ENCODE measurements around the gene LDB2.

LDB2 gene

GRCh38 chr4:16687011-16687410, 211.4 kb downstream of the LDB2 start:
- Histone ChIP-seq H3K4me1 (ENCODE audit: control insufficient read depth, insufficient read depth, low read length) (no peaks in the 10 kb centered on the region), H3K4me3 (ENCODE audit: low read depth, low read length) (no peak overlapping the region), H3K36me3 (ENCODE audit: control insufficient read depth, insufficient read depth, low read length) (no peaks in the 10 kb centered on the region), H3K9me3 (ENCODE audit: control insufficient read depth, insufficient read depth, low read length) (no peaks in the 10 kb centered on the region), H3K9ac (ENCODE audit: low read depth, low read length) (no peak overlapping the region), H3K27me3 (ENCODE audit: control insufficient read depth, insufficient read depth, low read length) (no peaks in the 10 kb centered on the region)

DNA sequence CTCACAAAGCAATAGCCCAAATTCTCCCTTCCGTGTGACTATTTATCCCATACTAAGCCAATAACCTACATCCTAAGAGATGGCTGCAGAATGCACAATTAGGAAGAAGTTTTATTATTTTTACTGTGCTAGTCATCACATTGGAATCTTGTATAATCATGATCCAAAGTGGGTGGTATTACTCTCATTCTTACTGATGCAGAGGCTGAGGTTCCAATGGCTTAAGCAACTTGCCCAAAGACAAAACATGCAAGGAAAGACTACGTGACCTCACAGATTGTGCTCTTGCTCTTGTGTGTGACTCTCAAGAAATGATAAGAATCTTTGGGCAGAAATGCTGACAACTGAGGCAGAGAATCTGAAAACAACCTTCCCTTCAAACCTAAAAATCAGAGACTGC, 212.2 kb downstream of the LDB2 start:
- Histone ChIP-seq H3K4me1 (ENCODE audit: control insufficient read depth, insufficient read depth, low read length) (no peaks in the 10 kb centered on the region), H3K9me3 (ENCODE audit: control insufficient read depth, insufficient read depth, low read length) (no peaks in the 10 kb centered on the region), H3K4me3 (ENCODE audit: low read depth, low read length) (no peak overlapping the region), H3K36me3 (ENCODE audit: control insufficient read depth, insufficient read depth, low read length) (no peaks in the 10 kb centered on the region), H3K27me3 (ENCODE audit: control insufficient read depth, insufficient read depth, low read length) (no peaks in the 10 kb centered on the region), H3K9ac (ENCODE audit: low read depth, low read length) (no peak overlapping the region)

DNA sequence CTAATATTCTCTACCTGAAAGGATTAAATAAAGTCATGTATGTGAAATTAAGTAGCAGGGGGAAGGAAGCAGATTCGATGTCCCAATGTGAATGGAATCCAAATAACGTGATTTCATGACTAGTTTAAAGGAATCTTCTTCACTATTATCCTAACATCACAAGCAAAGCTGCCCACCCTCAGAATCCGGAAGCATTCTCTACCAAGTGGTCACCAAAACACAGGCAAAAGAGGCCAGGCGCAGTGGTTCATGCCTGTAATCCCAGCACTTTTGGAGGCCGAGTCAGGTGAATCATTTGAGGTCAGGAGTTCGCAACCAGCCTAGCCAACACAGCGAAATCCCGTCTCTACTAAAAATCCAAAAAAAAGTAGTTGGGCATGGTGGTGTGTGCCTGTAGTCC, 212.9 kb downstream of the LDB2 start:
- Histone ChIP-seq H3K36me3 (ENCODE audit: control insufficient read depth, insufficient read depth, low read length) (no peaks in the 10 kb centered on the region), H3K4me1 (ENCODE audit: control insufficient read depth, insufficient read depth, low read length) (no peaks in the 10 kb centered on the region)

GRCh38 chr4:16684935-16685334, 213.5 kb downstream of the LDB2 start:
- H3K4me1 ChIP-seq (ENCODE audit: control insufficient read depth, insufficient read depth, low read length), result no peaks in the 10 kb centered on the region
- no peak overlapping the region for H3K9ac ChIP-seq (ENCODE audit: low read depth, low read length)
- no peak overlapping the region for H3K4me3 ChIP-seq (ENCODE audit: low read depth, low read length)
- H3K36me3 ChIP-seq (ENCODE audit: control insufficient read depth, insufficient read depth, low read length), result no peaks in the 10 kb centered on the region
- H3K27me3 ChIP-seq (ENCODE audit: control insufficient read depth, insufficient read depth, low read length), result no peaks in the 10 kb centered on the region
- no peaks in the 10 kb centered on the region for H3K9me3 ChIP-seq (ENCODE audit: control insufficient read depth, insufficient read depth, low read length)

More for the DNA sequence above, 212.9 kb downstream of the LDB2 start:
- H3K4me3 ChIP-seq (ENCODE audit: low read depth, low read length), result no peak overlapping the region
- H3K9me3 ChIP-seq (ENCODE audit: control insufficient read depth, insufficient read depth, low read length), result no peaks in the 10 kb centered on the region
- H3K9ac ChIP-seq (ENCODE audit: low read depth, low read length), result no peak overlapping the region
- H3K27me3 ChIP-seq (ENCODE audit: control insufficient read depth, insufficient read depth, low read length), result no peaks in the 10 kb centered on the region

DNA sequence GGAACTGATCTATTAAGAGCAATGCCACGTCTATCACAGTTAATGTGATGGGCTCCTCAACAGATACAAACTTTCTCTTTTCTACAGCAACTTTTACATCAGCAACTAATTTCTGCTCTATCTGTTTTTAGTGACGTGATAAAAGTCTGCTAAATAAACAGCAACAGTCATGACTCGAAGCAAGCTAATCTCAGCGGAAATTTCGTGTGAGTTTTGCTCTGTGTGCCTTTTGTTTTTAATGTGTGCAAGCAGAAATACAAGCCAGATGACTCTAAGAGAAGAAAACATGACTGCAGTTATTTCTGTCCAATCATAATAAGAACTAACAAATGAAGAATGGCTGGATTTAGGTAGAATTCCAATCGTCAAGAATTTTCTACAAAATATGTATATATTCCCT, 214.3 kb downstream of the LDB2 start:
- no peak overlapping the region for H3K9ac ChIP-seq (ENCODE audit: low read depth, low read length)
- H3K4me1 ChIP-seq (ENCODE audit: control insufficient read depth, insufficient read depth, low read length), result no peaks in the 10 kb centered on the region
- no peak overlapping the region for H3K4me3 ChIP-seq (ENCODE audit: low read depth, low read length)
- H3K36me3 ChIP-seq (ENCODE audit: control insufficient read depth, insufficient read depth, low read length), result no peaks in the 10 kb centered on the region
- no peaks in the 10 kb centered on the region for H3K9me3 ChIP-seq (ENCODE audit: control insufficient read depth, insufficient read depth, low read length)
- no peaks in the 10 kb centered on the region for H3K27me3 ChIP-seq (ENCODE audit: control insufficient read depth, insufficient read depth, low read length)

GRCh38 chr4:16682975-16683374, 215.5 kb downstream of the LDB2 start:
- no peaks in the 10 kb centered on the region for H3K4me1 ChIP-seq (ENCODE audit: control insufficient read depth, insufficient read depth, low read length)
- H3K36me3 ChIP-seq (ENCODE audit: control insufficient read depth, insufficient read depth, low read length), result no peaks in the 10 kb centered on the region
- H3K9ac ChIP-seq (ENCODE audit: low read depth, low read length), result no peak overlapping the region
- H3K9me3 ChIP-seq (ENCODE audit: control insufficient read depth, insufficient read depth, low read length), result no peaks in the 10 kb centered on the region
- H3K4me3 ChIP-seq (ENCODE audit: low read depth, low read length), result no peak overlapping the region
- H3K27me3 ChIP-seq (ENCODE audit: control insufficient read depth, insufficient read depth, low read length), result no peaks in the 10 kb centered on the region

- Histone ChIP-seq H3K4me3 (ENCODE audit: low read depth, low read length) (no peak overlapping the region), H3K27me3 (ENCODE audit: control insufficient read depth, insufficient read depth, low read length) (no peaks in the 10 kb centered on the region), H3K9ac (ENCODE audit: low read depth, low read length) (no peak overlapping the region), H3K36me3 (ENCODE audit: control insufficient read depth, insufficient read depth, low read length) (no peaks in the 10 kb centered on the region), H3K4me1 (ENCODE audit: control insufficient read depth, insufficient read depth, low read length) (peaks cover 3% of the 10 kb centered on the region), H3K9me3 (ENCODE audit: control insufficient read depth, insufficient read depth, low read length) (no peaks in the 10 kb centered on the region)
Measured at GRCh38 chr4:16677001-16677944, 221.2 kb downstream of the LDB2 start.

DNA sequence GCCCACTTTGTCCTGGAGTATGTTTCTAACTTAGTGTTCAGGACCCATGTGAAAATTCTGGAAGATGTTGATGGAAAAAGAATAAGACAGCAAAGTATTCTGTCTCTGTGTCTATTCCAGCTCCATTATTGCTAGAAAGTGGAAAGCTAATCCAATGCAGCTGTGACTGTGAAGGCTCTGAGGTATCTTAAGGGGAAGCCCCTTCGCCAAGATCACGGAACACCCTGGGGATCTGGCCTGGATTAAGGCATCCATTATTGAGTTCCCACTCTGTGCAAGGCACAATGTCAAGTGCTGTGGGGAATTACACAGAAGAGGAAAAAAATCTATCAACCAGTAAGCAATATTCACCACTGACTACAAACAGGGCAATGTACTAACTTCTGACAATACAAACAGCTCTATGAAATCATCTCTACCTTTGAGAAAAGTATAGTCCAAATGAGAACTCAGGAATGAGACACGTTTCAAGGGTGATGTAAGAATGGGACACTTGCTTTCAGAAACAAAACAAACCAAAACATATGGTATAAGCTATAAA, 222.1 kb downstream of the LDB2 start:
- no peak overlapping the region for H3K9ac ChIP-seq (ENCODE audit: low read depth, low read length)
- H3K27me3 ChIP-seq (ENCODE audit: control insufficient read depth, insufficient read depth, low read length), result no peaks in the 10 kb centered on the region
- no peak overlapping the region for H3K4me3 ChIP-seq (ENCODE audit: low read depth, low read length)
- H3K9me3 ChIP-seq (ENCODE audit: control insufficient read depth, insufficient read depth, low read length), result no peaks in the 10 kb centered on the region
- H3K4me1 ChIP-seq (ENCODE audit: control insufficient read depth, insufficient read depth, low read length), result peaks cover 3% of the 10 kb centered on the region
- no peaks in the 10 kb centered on the region for H3K36me3 ChIP-seq (ENCODE audit: control insufficient read depth, insufficient read depth, low read length)

DNA sequence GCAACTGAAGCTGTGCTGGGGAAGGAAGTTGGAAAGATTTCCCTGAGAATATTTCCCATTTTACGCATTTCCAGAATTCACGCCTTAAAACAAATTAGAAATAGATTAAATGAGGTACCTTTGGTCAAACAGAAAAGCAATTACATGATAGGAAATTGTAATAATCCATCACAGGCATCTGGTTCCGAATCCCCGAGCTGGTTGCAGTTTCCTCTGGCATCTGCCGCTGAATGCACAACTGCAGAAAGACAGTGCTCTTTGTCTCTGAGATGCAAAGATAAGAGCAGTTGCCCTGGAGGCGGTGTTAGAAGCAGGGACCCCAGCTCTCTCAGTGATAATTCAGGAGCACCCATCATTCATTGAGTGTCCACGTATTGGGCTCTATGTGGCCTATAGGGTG, 224.4 kb downstream of the LDB2 start:
- peaks cover 3% of the 10 kb centered on the region for H3K4me1 ChIP-seq (ENCODE audit: control insufficient read depth, insufficient read depth, low read length)
- no peak overlapping the region for H3K4me3 ChIP-seq (ENCODE audit: low read depth, low read length)
- no peaks in the 10 kb centered on the region for H3K9me3 ChIP-seq (ENCODE audit: control insufficient read depth, insufficient read depth, low read length)
- no peaks in the 10 kb centered on the region for H3K27me3 ChIP-seq (ENCODE audit: control insufficient read depth, insufficient read depth, low read length)
- no peak overlapping the region for H3K9ac ChIP-seq (ENCODE audit: low read depth, low read length)
- no peaks in the 10 kb centered on the region for H3K36me3 ChIP-seq (ENCODE audit: control insufficient read depth, insufficient read depth, low read length)

GRCh38 chr4:16672421-16672820, 226.0 kb downstream of the LDB2 start:
- H3K27me3 ChIP-seq (ENCODE audit: control insufficient read depth, insufficient read depth, low read length), result no peaks in the 10 kb centered on the region
- H3K4me1 ChIP-seq (ENCODE audit: control insufficient read depth, insufficient read depth, low read length), result peaks cover 3% of the 10 kb centered on the region
- H3K4me3 ChIP-seq (ENCODE audit: low read depth, low read length), result no peak overlapping the region
- H3K9ac ChIP-seq (ENCODE audit: low read depth, low read length), result no peak overlapping the region
- no peaks in the 10 kb centered on the region for H3K9me3 ChIP-seq (ENCODE audit: control insufficient read depth, insufficient read depth, low read length)
- H3K36me3 ChIP-seq (ENCODE audit: control insufficient read depth, insufficient read depth, low read length), result no peaks in the 10 kb centered on the region

DNA sequence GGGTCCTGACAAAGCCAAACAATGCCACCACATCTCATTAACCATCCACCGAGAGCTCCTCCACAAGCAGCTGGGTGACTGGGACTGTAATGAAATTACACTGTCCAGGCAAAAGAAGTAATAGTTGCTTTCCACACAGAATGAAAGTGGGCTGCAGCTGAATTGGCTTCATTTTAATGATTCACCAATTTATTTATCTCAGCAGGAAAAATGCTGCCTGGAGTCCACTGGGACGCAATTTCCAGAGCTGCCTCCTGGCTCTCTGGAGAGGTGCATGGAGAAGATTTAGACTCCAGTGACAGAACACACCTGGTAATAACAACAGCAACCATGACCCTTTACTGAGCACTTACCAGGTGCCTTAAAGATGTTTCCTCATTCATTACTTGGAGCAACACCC, 226.7 kb downstream of the LDB2 start:
- no peak overlapping the region for H3K9ac ChIP-seq (ENCODE audit: low read depth, low read length)
- peaks cover 3% of the 10 kb centered on the region for H3K4me1 ChIP-seq (ENCODE audit: control insufficient read depth, insufficient read depth, low read length)
- H3K27me3 ChIP-seq (ENCODE audit: control insufficient read depth, insufficient read depth, low read length), result no peaks in the 10 kb centered on the region
- no peak overlapping the region for H3K4me3 ChIP-seq (ENCODE audit: low read depth, low read length)
- H3K9me3 ChIP-seq (ENCODE audit: control insufficient read depth, insufficient read depth, low read length), result no peaks in the 10 kb centered on the region
- no peaks in the 10 kb centered on the region for H3K36me3 ChIP-seq (ENCODE audit: control insufficient read depth, insufficient read depth, low read length)

DNA sequence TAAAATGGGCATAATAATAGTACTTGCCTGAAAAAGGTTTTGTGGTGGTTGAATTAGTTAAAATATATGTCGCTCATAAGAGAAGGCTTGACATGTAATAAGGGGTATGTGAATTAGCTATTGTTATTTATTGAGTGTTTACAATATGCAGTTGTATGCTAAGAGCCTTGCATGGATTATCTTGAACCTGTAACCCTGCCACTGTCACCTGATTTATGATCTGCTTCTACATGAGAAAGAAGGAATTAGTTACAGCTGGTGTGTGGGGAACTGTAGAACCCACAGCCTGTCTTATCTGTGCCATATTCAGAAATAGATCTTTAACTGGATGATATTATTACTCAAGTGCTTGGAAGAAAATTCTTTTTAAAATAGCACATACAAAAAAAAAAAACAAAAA, 227.7 kb downstream of the LDB2 start:
- peaks cover 3% of the 10 kb centered on the region for H3K4me1 ChIP-seq (ENCODE audit: control insufficient read depth, insufficient read depth, low read length)

More for the DNA sequence above, 227.7 kb downstream of the LDB2 start:
- no peaks in the 10 kb centered on the region for H3K27me3 ChIP-seq (ENCODE audit: control insufficient read depth, insufficient read depth, low read length)
- no peaks in the 10 kb centered on the region for H3K36me3 ChIP-seq (ENCODE audit: control insufficient read depth, insufficient read depth, low read length)
- H3K4me3 ChIP-seq (ENCODE audit: low read depth, low read length), result no peak overlapping the region
- no peaks in the 10 kb centered on the region for H3K9me3 ChIP-seq (ENCODE audit: control insufficient read depth, insufficient read depth, low read length)
- H3K9ac ChIP-seq (ENCODE audit: low read depth, low read length), result no peak overlapping the region

All from iPS-15b (cell line).